GM12801 (cell line): ENCODE data around the gene SCYGR2.

Experiments used
- CTCF ChIP-seq: IDR thresholded peaks from one replicate; pipeline ENCODE4 v1.5.1; 2011; ENCODE audit warnings: control low read depth; ENCODE audit not compliant: insufficient read length; ENCODE audit errors: extremely low read depth

SCYGR2 gene

DNA sequence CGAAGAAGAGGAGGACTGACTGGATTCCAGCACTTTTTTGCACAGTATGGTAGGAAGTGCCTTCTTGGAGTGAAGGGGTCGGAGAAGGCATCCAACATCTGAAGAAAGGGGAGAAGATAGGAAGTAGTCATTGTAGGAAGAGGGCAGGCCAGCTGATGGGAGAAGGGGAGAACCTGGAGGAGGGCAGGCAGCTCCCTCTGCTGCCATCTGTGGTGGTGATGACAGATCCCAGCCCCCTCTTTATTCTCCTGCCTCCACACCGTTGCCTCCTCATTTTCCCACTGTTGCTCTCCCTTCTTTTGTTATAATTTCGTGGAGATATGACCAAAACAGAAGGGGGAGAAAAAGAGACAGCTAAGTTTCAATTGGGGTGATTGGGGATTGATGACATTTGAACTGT is 2.9 kb upstream of the SCYGR2 start:
- TF ChIP-seq CTCF, result no peak

DNA sequence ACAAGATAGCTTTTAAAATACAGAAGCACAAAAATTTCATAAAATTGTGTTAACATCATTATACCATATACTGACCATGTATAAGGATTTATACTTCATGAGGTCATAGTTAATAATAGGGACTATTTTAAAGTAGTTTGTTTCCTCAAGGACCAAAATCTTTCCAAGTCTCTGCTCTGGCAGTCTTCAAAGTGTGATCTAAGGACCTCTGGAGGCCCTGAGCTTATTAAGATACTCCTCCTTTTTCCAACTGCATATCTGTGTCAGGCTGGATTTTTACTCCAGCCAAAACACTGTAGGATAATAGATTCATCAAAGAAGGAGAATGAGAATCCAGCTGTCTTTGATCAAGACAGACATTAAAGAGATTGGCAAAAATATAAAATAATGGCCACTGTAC is 1.7 kb upstream of the SCYGR2 start:
- no peak for TF ChIP-seq CTCF

- TF ChIP-seq CTCF, result no peak
These were observed 695 bp upstream of the SCYGR2 start for GRCh38 chr2:227597998-227598397.

GRCh38 chr2:227602358-227602757 is 3.7 kb downstream of the SCYGR2 start:
- no peak for TF ChIP-seq CTCF

GRCh38 chr2:227606476-227606875 is 7.8 kb downstream of the SCYGR2 start:
- no peak for TF ChIP-seq CTCF

DNA sequence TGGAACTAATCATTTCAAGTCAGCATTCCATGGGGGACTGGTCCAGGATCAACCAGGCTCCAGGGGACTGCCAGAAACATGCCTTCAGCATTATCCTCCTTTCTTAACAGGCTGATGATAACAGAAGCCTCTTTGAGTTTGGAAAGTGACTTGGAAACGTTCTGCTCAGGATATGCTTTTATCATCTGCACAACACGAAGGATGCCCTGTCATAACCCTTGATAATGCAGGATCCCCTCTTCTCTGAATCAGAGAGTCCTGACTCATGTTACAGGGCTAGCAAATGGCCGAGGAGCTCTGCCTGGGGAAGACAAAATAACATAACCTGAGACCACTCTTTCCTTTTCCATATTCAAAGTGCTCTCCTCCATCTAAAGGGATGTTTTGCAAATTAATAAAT is 9.2 kb downstream of the SCYGR2 start:
- TF ChIP-seq CTCF, result no peak

DNA sequence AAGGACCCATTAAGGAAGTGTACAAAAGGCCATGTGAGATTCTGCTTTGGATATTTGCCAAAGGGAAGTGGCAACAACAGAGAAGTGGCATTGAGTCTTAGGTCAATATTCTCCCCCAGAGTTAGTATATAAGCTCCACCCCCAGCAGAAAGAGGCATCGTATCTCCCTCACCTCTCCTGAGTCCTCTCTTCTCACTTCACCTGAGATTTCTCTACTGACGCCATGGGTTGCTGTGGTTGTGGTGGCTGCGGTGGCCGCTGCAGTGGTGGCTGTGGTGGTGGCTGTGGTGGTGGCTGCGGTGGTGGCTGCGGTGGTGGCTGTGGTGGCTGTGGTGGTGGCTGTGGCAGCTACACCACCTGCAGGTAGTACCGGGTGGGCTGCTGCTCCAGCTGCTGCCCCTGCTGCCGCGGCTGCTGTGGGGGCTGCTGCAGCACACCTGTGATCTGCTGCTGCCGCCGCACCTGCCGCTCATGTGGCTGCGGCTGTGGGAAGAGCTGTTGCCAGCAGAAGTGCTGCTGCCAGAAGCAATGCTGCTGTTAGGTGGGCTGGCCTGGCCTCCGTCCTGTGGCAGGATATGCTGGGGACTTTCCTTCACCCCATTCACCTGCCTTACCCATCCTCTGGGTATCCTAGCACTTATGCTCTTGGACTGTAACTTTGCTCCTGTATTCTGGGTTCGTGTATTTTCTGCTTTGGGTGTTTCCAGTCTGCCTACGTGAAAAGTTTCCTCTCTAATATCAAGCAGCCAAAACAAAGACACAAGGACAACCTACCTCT is 10.1 kb downstream of the SCYGR2 start:
- no peak for TF ChIP-seq CTCF
